ENCODE data around the gene MT1B. TPM values are rescaled to one million over a fixed set of nuclear protein-coding genes. Genes with fewer than 3 reads are reported as not detected.

MT1B gene
- total RNA-seq, 1 donor from 2014 or later = not detected

DNA sequence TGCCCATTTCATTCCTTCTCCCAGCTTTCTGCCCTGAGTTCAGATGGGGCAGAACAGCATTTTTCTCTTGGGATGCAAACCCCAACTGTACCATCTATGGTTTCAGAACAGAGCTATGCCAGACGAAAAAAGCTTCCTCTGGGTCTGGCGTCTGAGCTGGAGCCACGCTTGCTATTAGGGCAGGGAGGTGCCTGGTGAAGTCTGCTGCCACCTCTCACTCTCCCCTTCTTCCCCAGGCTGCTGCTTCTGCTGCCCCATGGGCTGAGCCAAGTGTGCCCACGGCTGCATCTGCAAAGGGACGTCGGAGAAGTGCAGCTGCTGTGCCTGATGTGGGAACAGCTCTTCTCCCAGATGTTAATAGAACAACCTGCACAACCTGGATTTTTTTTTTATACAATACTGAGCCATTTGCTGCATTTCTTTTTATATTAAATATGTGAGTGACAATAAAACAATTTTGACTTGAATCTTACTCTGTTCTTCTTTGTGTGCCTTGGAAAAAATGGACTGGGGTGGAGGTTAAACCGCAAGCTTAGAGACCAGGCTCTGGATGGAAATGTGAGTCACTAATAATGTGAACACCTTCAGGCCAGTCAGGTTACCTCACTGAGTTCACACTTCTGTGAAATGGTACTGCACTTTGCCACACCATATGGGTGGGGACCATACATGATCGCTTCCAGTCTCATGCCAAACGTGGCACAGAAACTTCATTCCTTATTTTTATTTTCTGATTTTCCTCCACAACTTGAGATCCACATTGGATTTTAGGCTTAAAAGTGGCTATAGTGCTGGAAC lies 14.9 kb upstream of the MT1B start:
- Mint-ChIP-seq H3K27me3 (peaks cover 86% of the 10 kb centered on the region), H3K9me3 (no peaks in the 10 kb centered on the region), H3K36me3 (ENCODE audit: low read depth) (peaks cover 3% of the 10 kb centered on the region), H3K27ac (no peak overlapping the region), H3K4me3 (no peak overlapping the region), H3K4me1 (peaks cover 27% of the 10 kb centered on the region)
- no peak for DNase-seq
- intact Hi-C loops (cut with micrococcal nuclease) = no loop called here

DNA sequence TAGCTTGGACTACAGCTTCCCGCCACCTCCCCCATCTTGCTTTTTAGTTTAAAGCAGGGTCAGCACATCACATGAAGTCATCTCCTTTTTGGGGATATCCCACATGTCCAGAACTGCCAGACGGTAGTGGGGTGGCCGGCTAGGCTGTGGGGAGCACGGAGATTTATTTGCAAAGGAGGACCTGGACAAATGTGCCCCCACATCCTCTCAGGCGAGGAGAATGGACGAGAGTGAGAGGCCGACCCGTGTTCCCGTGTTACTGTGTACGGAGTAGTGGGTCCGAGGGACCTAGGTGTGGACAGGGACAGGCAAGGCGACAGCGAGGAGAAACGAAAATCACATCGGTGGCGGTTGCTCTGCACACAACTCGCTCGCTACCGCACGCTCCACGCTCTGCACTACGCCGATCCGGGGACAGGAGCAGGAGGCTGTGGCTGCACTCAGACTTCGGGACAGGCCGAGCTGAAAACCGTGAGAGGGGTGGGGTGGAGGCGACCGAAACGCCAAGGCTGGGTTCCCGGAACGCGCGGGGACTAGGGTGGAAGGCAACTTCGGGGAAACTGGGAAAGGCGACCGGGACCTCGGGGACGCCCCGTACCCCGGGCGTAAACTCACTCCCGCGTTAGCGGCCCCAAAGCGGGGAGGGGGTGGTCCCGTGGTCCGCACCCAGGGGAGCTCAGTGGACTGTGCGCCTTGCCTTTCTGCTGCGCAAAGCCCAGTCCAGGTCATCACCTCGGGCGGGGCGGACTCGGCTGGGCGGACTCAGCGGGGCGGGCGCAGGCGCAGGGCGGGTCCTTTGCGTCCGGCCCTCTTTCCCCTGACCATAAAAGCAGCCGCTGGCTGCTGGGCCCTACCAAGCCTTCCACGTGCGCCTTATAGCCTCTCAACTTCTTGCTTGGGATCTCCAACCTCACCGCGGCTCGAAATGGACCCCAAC lies 13.6 kb upstream of the MT1B start, which contains the start of gene MT1A:
TSS of gene MT1A (plus strand) at position 853 of the 937 bp plus-strand sequence. CDS start at position 926, 73 bp downstream.
- H3K36me3 Mint-ChIP-seq (ENCODE audit: low read depth) = peaks cover 3% of the 10 kb centered on the region
- no peaks in the 10 kb centered on the region for H3K9me3 Mint-ChIP-seq
- H3K4me1 Mint-ChIP-seq = peaks cover 30% of the 10 kb centered on the region
- intact Hi-C loops (cut with micrococcal nuclease) = no loop called here
- DNase-seq = peak; percentile 81
- peak within 1 kb of the TSS; percentile 82 for H3K4me3 Mint-ChIP-seq
- peaks cover 82% of the 10 kb centered on the region for H3K27me3 Mint-ChIP-seq
- H3K27ac Mint-ChIP-seq = no peak within 1 kb of the TSS

DNA sequence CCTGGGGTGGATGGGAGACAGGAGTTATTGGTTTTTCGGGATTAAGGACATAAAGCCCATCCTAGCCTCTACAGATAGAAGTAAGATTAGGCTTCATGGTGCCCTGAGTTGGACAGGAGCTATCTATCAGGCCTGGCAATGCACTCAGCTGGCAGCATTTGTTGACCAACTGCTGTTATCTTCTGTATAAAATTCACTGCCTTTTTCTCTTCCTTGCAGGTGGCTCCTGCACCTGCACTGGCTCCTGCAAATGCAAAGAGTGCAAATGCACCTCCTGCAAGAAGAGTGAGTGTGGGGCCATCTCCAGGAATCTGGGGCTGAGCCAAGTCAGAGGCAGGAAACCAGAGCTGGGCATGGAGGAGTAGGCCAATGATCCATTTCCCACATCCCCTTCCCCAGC lies 12.6 kb upstream of the MT1B start:
- no peak overlapping the region for H3K27ac Mint-ChIP-seq
- DNase-seq = no peak
- peaks cover 3% of the 10 kb centered on the region for H3K36me3 Mint-ChIP-seq (ENCODE audit: low read depth)
- peaks cover 74% of the 10 kb centered on the region for H3K27me3 Mint-ChIP-seq
- H3K4me1 Mint-ChIP-seq = peaks cover 35% of the 10 kb centered on the region
- no peak overlapping the region for H3K4me3 Mint-ChIP-seq
- intact Hi-C loops (cut with micrococcal nuclease) = no loop called here
- no peaks in the 10 kb centered on the region for H3K9me3 Mint-ChIP-seq

DNA sequence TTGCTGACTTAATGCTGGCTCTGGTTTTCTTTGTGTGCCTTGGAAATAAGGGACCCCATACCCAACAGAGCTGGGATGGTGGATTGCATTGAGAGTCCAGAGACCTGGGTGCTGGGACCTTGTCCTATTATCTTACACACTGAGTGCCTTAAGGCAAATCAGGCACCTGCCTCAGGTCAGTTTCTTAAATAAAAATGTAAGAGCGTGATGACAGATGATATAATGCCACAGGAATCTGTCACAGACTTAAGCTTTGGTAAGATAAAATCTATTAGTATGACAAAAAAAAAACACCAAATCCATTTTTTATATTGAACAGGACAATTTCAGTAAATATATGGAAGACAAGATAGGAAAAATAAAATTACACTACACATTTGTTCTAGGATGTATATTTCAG lies 11.6 kb upstream of the MT1B start:
- H3K4me3 Mint-ChIP-seq = no peak overlapping the region

DNA sequence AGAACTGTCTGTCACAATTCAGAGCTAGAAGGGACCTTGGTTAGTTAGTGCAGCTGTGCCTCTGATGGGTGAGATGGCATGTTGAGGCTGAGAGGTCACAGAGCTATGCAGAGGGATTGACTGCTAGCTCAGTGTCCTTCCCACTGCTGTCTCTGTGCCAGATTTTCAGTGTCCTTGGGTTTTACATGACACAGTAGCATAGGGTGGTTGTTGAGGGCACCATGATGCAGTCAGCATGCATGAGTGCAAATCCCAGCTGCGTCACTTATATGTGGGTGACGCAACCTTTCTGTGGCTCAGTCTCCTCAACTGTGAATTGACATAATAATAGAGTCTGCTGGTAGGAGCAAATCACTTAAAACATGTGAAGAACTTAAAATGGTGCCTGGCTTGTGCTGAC lies 10.5 kb upstream of the MT1B start:
- H3K9me3 Mint-ChIP-seq = no peaks in the 10 kb centered on the region
- DNase-seq = no peak
- peaks cover 68% of the 10 kb centered on the region for H3K27me3 Mint-ChIP-seq
- H3K4me1 Mint-ChIP-seq = peaks cover 27% of the 10 kb centered on the region
- no peak overlapping the region for H3K4me3 Mint-ChIP-seq
- H3K27ac Mint-ChIP-seq = no peak overlapping the region
- intact Hi-C loops (cut with micrococcal nuclease) = no loop called here
- no peaks in the 10 kb centered on the region for H3K36me3 Mint-ChIP-seq (ENCODE audit: low read depth)

More for the DNA sequence above, 11.6 kb upstream of the MT1B start:
- Mint-ChIP-seq H3K4me1 (peaks cover 34% of the 10 kb centered on the region), H3K36me3 (ENCODE audit: low read depth) (no peaks in the 10 kb centered on the region), H3K27me3 (peaks cover 68% of the 10 kb centered on the region), H3K27ac (no peak overlapping the region), H3K9me3 (no peaks in the 10 kb centered on the region)
- no peak for DNase-seq
- intact Hi-C loops (cut with micrococcal nuclease) = no loop called here

GRCh38 chr16:56643080-56643778 lies 8.5 kb upstream of the MT1B start:
- no peaks in the 10 kb centered on the region for H3K36me3 Mint-ChIP-seq (ENCODE audit: low read depth)
- H3K4me1 Mint-ChIP-seq = peaks cover 22% of the 10 kb centered on the region
- H3K4me3 Mint-ChIP-seq = peak overlapping the region; percentile 81
- H3K27ac Mint-ChIP-seq = peak overlapping the region; percentile 53
- H3K27me3 Mint-ChIP-seq = peaks cover 61% of the 10 kb centered on the region
- DNase-seq = peak; percentile 94
- H3K9me3 Mint-ChIP-seq = no peaks in the 10 kb centered on the region
- intact Hi-C loops (cut with micrococcal nuclease) = loop anchor here (1.0 to 2.0 kb wide), 3 partner anchors 20 to 40 kb away; partner anchors contain the start of gene MT1X

DNA sequence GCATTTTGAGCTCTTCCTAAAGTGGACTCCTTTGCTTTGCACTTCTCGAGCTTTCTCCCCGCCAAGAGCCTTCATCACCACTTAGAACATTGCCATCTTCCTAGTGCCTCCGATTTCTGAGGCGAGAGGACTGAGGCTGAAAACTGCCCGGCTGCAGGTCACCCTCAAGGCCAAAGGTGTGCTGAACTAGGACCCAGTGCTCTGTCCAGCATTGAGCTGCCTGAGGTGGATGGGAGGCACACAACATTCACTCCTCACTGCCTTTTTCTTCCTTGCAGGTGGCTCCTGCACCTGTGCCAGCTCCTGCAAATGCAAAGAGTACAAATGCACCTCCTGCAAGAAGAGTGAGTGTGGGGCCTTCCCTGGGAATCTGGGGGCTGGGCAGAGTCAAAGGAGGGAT lies 7.9 kb upstream of the MT1B start:
- Mint-ChIP-seq H3K27ac (peak overlapping the region; percentile 45), H3K27me3 (peaks cover 62% of the 10 kb centered on the region), H3K4me1 (peaks cover 20% of the 10 kb centered on the region), H3K4me3 (peak overlapping the region; percentile 81), H3K9me3 (no peaks in the 10 kb centered on the region), H3K36me3 (ENCODE audit: low read depth) (no peaks in the 10 kb centered on the region)
- no peak for DNase-seq
- intact Hi-C loops (cut with micrococcal nuclease) = loop anchor here (1.0 to 2.0 kb wide), 3 partner anchors 19 to 39 kb away; partner anchors contain the start of gene MT1X

DNA sequence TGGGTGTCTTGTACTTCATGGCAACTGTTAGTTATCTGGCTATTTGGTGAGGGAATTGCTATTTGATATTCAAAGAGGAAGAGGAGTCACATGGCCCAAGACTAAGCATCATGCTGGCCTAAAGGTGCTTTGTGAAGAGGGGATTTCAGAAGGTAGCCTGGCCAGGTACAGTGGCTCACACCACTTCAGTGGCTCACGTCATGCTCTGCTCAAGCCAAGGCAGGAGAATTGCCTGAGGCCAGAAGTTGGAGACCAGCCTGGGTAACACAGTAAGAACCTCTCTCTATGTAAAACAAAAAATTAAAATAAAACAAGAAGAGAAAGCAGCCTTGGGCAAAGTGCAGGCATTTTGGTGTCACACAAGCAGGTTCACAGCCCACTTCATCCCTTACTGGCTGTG lies 6.4 kb upstream of the MT1B start:
- H3K36me3 Mint-ChIP-seq (ENCODE audit: low read depth) = no peaks in the 10 kb centered on the region
- peaks cover 55% of the 10 kb centered on the region for H3K27me3 Mint-ChIP-seq
- no peak for DNase-seq
- H3K4me1 Mint-ChIP-seq = peaks cover 20% of the 10 kb centered on the region
- H3K27ac Mint-ChIP-seq = no peak overlapping the region
- intact Hi-C loops (cut with micrococcal nuclease) = no loop called here
- no peak overlapping the region for H3K4me3 Mint-ChIP-seq
- no peaks in the 10 kb centered on the region for H3K9me3 Mint-ChIP-seq

GRCh38 chr16:56645838-56646237 lies 5.8 kb upstream of the MT1B start:
- no peak for DNase-seq
- H3K27ac Mint-ChIP-seq = no peak overlapping the region
- intact Hi-C loops (cut with micrococcal nuclease) = no loop called here
- H3K36me3 Mint-ChIP-seq (ENCODE audit: low read depth) = no peaks in the 10 kb centered on the region
- H3K4me3 Mint-ChIP-seq = no peak overlapping the region
- peaks cover 51% of the 10 kb centered on the region for H3K27me3 Mint-ChIP-seq
- no peaks in the 10 kb centered on the region for H3K9me3 Mint-ChIP-seq
- peaks cover 20% of the 10 kb centered on the region for H3K4me1 Mint-ChIP-seq

- intact Hi-C loops (cut with micrococcal nuclease) = no loop called here
- H3K4me3 Mint-ChIP-seq = no peak overlapping the region
- no peaks in the 10 kb centered on the region for H3K36me3 Mint-ChIP-seq (ENCODE audit: low read depth)
- H3K4me1 Mint-ChIP-seq = peaks cover 15% of the 10 kb centered on the region
- H3K9me3 Mint-ChIP-seq = no peaks in the 10 kb centered on the region
- peaks cover 50% of the 10 kb centered on the region for H3K27me3 Mint-ChIP-seq
- DNase-seq = no peak
- H3K27ac Mint-ChIP-seq = no peak overlapping the region
These were observed 3.9 kb upstream of the MT1B start for GRCh38 chr16:56647641-56648431.

GRCh38 chr16:56649271-56649670 lies 2.4 kb upstream of the MT1B start:
- Mint-ChIP-seq H3K36me3 (ENCODE audit: low read depth) (no peaks in the 10 kb centered on the region), H3K4me1 (peaks cover 3% of the 10 kb centered on the region), H3K27ac (no peak overlapping the region), H3K4me3 (no peak overlapping the region), H3K27me3 (peaks cover 51% of the 10 kb centered on the region), H3K9me3 (no peaks in the 10 kb centered on the region)
- no peak for DNase-seq
- intact Hi-C loops (cut with micrococcal nuclease) = no loop called here

DNA sequence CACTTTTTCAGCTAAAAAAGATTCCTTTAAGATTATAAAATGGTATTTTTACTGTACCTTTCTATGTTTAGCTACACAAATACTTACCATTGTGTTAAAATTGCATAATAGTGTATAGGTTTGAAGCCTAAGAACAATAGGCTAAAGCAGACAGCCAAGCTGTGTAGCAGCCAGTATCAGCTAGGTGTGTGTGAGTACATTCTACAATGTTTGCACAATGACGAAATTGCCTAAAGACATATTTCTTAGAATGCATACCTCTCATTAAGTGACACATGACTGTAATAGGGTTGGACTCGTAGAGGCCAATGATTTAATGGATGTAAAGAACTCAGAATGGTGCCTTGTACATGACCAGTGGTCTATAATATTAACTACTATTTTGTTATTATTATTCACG lies 1.9 kb upstream of the MT1B start:
- Mint-ChIP-seq H3K4me1 (no peaks in the 10 kb centered on the region), H3K9me3 (no peaks in the 10 kb centered on the region), H3K27ac (no peak overlapping the region), H3K27me3 (peaks cover 50% of the 10 kb centered on the region), H3K36me3 (ENCODE audit: low read depth) (no peaks in the 10 kb centered on the region), H3K4me3 (no peak overlapping the region)
- DNase-seq = no peak
- intact Hi-C loops (cut with micrococcal nuclease) = no loop called here

DNA sequence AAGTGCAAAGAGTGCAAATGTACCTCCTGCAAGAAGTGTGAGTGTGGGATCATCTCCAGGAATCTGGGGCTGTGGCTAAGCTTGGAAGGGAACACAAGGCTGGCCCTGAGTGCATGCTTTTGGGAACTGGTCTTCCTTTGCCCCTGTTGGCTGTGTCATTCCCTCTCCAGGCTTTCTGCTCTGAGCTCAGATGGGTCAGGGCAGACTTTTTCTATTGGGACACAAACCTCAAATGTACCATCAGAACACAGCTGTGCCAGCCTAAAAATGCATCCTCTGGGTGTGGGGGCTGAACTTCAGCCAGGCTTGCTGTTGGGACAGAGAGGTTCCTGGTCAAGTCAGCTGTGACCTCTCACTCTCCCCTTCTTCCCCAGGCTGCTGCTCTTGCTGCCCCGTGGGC lies 914 bp downstream of the MT1B start:
- intact Hi-C loops (cut with micrococcal nuclease) = no loop called here
- Mint-ChIP-seq H3K4me3 (no peak overlapping the region), H3K4me1 (peaks cover 4% of the 10 kb centered on the region), H3K9me3 (no peaks in the 10 kb centered on the region), H3K36me3 (ENCODE audit: low read depth) (no peaks in the 10 kb centered on the region), H3K27me3 (peaks cover 34% of the 10 kb centered on the region), H3K27ac (no peak overlapping the region)
- no peak for DNase-seq
